Measurements from ENCODE around the gene UCP2.

The UCP2 gene

GRCh38 chr11:74009675-74010305, 27.1 kb upstream of the UCP2 start:
- no peak for DNase-seq

GRCh38 chr11:74009230-74009547, 26.5 kb upstream of the UCP2 start:
- DNase-seq, result no peak

- DNase-seq, result peak in 1 of 3 experiments; percentile 20
Measured at GRCh38 chr11:74008373-74009229, 26.0 kb upstream of the UCP2 start, which contains the start of gene UCP3. UCP3 (minus strand) TSS chr11:74009085; CDS start chr11:74007042, 2,043 bp downstream.

GRCh38 chr11:74007691-74008372, 25.2 kb upstream of the UCP2 start:
- no peak for DNase-seq

GRCh38 chr11:74006743-74007304, 24.2 kb upstream of the UCP2 start:
- DNase-seq, result no peak

- DNase-seq, result no peak
Measured at GRCh38 chr11:74005721-74006517, 23.3 kb upstream of the UCP2 start.

GRCh38 chr11:74004759-74005615, 22.3 kb upstream of the UCP2 start:
- no peak for DNase-seq

GRCh38 chr11:74004046-74004695, 21.5 kb upstream of the UCP2 start:
- no peak for DNase-seq

- no peak for DNase-seq
Measured at GRCh38 chr11:74002832-74003231, 20.2 kb upstream of the UCP2 start.

GRCh38 chr11:74001822-74002286, 19.2 kb upstream of the UCP2 start:
- DNase-seq, result no peak

- DNase-seq, result peak in 1 of 3 experiments; percentile 15
Measured at GRCh38 chr11:74000307-74001133, 17.9 kb upstream of the UCP2 start.

GRCh38 chr11:73999581-74000306, 17.1 kb upstream of the UCP2 start:
- peak; percentile 11 to 86 (median 46) for DNase-seq

GRCh38 chr11:73998846-73999575, 16.4 kb upstream of the UCP2 start:
- no peak for DNase-seq

- no peak for DNase-seq
Measured at GRCh38 chr11:73997120-73997770, 14.6 kb upstream of the UCP2 start.

GRCh38 chr11:73996161-73996747, 13.6 kb upstream of the UCP2 start:
- DNase-seq, result peak in 2 of 3 experiments; percentile 11 to 47

GRCh38 chr11:73995731-73996130, 13.1 kb upstream of the UCP2 start:
- no peak for DNase-seq

GRCh38 chr11:73995247-73995646, 12.6 kb upstream of the UCP2 start:
- no peak for DNase-seq
